Measurements from ENCODE around the gene KIRREL1.

DNA sequence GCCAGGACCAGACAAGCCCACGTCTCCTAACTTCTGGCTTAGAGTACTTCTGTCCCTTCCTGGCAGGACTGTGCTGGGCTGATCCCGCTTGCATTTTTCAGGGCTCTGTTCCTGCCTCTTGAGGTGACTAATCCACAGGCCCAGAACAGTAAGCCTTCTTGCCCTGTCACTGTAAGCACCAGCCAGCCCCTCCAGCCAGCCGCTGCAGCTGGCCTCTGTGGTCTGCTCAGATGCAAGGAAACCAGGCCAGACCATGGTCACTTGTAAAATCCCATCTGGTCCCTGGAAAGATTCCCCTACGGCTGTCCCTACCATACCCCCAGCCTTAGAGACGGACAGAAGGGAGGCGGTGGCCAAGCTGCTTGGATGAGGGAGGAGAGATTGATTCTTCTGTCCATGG is 74.2 kb downstream of the KIRREL1 start:
- TF ChIP-seq, protein P1, sequence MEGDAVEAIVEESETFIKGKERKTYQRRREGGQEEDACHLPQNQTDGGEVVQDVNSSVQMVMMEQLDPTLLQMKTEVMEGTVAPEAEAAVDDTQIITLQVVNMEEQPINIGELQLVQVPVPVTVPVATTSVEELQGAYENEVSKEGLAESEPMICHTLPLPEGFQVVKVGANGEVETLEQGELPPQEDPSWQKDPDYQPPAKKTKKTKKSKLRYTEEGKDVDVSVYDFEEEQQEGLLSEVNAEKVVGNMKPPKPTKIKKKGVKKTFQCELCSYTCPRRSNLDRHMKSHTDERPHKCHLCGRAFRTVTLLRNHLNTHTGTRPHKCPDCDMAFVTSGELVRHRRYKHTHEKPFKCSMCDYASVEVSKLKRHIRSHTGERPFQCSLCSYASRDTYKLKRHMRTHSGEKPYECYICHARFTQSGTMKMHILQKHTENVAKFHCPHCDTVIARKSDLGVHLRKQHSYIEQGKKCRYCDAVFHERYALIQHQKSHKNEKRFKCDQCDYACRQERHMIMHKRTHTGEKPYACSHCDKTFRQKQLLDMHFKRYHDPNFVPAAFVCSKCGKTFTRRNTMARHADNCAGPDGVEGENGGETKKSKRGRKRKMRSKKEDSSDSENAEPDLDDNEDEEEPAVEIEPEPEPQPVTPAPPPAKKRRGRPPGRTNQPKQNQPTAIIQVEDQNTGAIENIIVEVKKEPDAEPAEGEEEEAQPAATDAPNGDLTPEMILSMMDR (IDR thresholded peaks at IDR 0.05), result no peak
- no peak for TF ChIP-seq POLR2A (IDR thresholded peaks at IDR 0.05)
